Activated CD4-positive, alpha-beta memory T cell treated with anti-CD3 and anti-CD28 coated beads for 36 hours (primary cell): ENCODE results near the gene INTS7. TPM values are rescaled to one million over a fixed set of nuclear protein-coding genes. Genes with fewer than 3 reads are reported as not detected.

Experiments used
- CTCF ChIA-PET: fragments of 350-600 bp; sonication (Branson Sonifier 250); formaldehyde crosslinking; loops from one replicate; lab custom pipeline; 2021; ENCODE audit warnings: antibody characterized with exemption, inconsistent platforms; lab: Charles Lee
- POLR2A ChIA-PET: fragments of 350-600 bp; sonication (Branson Sonifier 250); formaldehyde crosslinking; loops from one replicate; lab custom pipeline; 2021; ENCODE audit warnings: antibody characterized with exemption; lab: Charles Lee
- DNase-seq: peaks from one replicate; pipeline ENCODE4 v3.0.0-alpha.2; 2020
- H3K27ac Mint-ChIP-seq: one replicate; pipeline ENCODE4 v1.8.0; 2021; ENCODE audit warnings: mixed read lengths
- H3K27me3 Mint-ChIP-seq: one replicate; pipeline ENCODE4 v1.8.0; 2021; ENCODE audit warnings: mixed read lengths
- H3K36me3 Mint-ChIP-seq: one replicate; pipeline ENCODE4 v1.8.0; 2021; ENCODE audit warnings: mixed read lengths
- H3K4me1 Mint-ChIP-seq: one replicate; pipeline ENCODE4 v1.8.0; 2021; ENCODE audit warnings: low read depth, mixed read lengths
- H3K4me3 Mint-ChIP-seq: one replicate; pipeline ENCODE4 v1.8.0; 2021; ENCODE audit warnings: mild to moderate bottlenecking, mixed read lengths
- H3K9me3 Mint-ChIP-seq: one replicate; pipeline ENCODE4 v1.8.0; 2021; ENCODE audit warnings: mixed read lengths
- intact Hi-C: fragments of 100-400 bp; cut with micrococcal nuclease; formaldehyde crosslinking; loops from one replicate; pipeline ENCODE4 v1.15.1; 2023
- total RNA-seq, 2 experiments: library from RNA; stranded (reverse); gene quantifications; one replicate each; pipeline ENCODE4 v1.2.3, GENCODE V29; 2021

The INTS7 gene
- total RNA-seq, 2 experiments from 2014 or later: 19.3 to 19.6 TPM

- Mint-ChIP-seq H3K4me3 (no peak overlapping the region), H3K4me1 (peaks cover 4% of the 10 kb centered on the region), H3K27ac (no peak overlapping the region), H3K27me3 (no peaks in the 10 kb centered on the region), H3K36me3 (peaks cover 34% of the 10 kb centered on the region), H3K9me3 (no peaks in the 10 kb centered on the region)
- POLR2A ChIA-PET: no interaction called here
- intact Hi-C loops: loop anchor here (2.0 kb wide), 3 partner anchors 228 to 394 kb away; no protein-coding TSS in a partner anchor
- no peak for DNase-seq
- CTCF ChIA-PET: interaction anchor here (0.7 to 6.4 kb wide), 28 partner anchors 8 to 425 kb away, joined by 3 to 92 read pairs (median 3); partner anchors contain the start of genes DTL and INTS7
These were observed 27.6 kb upstream of the INTS7 start for GRCh38 chr1:212062832-212063438.

GRCh38 chr1:212060632-212061472 lies 25.5 kb upstream of the INTS7 start:
- no peak overlapping the region for H3K4me3 Mint-ChIP-seq
- H3K9me3 Mint-ChIP-seq: peaks cover 17% of the 10 kb centered on the region
- intact Hi-C loops: no loop called here
- no peak overlapping the region for H3K27ac Mint-ChIP-seq
- H3K27me3 Mint-ChIP-seq: no peaks in the 10 kb centered on the region
- H3K36me3 Mint-ChIP-seq: peaks cover 33% of the 10 kb centered on the region
- DNase-seq: no peak
- ChIA-PET CTCF (interaction anchor here (2.2 to 6.4 kb wide), 3 partner anchors 10 to 396 kb away, joined by 8 to 92 read pairs (median 75); no protein-coding TSS in a partner anchor), POLR2A (no interaction called here)
- H3K4me1 Mint-ChIP-seq: peaks cover 4% of the 10 kb centered on the region

GRCh38 chr1:212055333-212055732 lies 20.0 kb upstream of the INTS7 start:
- Mint-ChIP-seq H3K4me3 (no peak overlapping the region), H3K9me3 (peaks cover 22% of the 10 kb centered on the region), H3K27ac (no peak overlapping the region), H3K4me1 (no peaks in the 10 kb centered on the region), H3K27me3 (no peaks in the 10 kb centered on the region), H3K36me3 (peaks cover 69% of the 10 kb centered on the region)
- ChIA-PET CTCF (interaction anchor here (1.0 kb wide), 1 partner anchor 8 kb away, joined by 3 read pairs; no protein-coding TSS in a partner anchor), POLR2A (no interaction called here)
- intact Hi-C loops: no loop called here
- no peak for DNase-seq

GRCh38 chr1:212053993-212054392 lies 18.6 kb upstream of the INTS7 start:
- Mint-ChIP-seq H3K9me3 (peaks cover 22% of the 10 kb centered on the region), H3K4me1 (no peaks in the 10 kb centered on the region), H3K36me3 (peaks cover 79% of the 10 kb centered on the region), H3K27me3 (no peaks in the 10 kb centered on the region), H3K4me3 (no peak overlapping the region), H3K27ac (no peak overlapping the region)
- no peak for DNase-seq
- ChIA-PET CTCF (no interaction called here), POLR2A (no interaction called here)
- intact Hi-C loops: no loop called here

- Mint-ChIP-seq H3K36me3 (peaks cover 59% of the 10 kb centered on the region), H3K27ac (no peak overlapping the region), H3K27me3 (no peaks in the 10 kb centered on the region), H3K4me1 (peaks cover 3% of the 10 kb centered on the region), H3K4me3 (no peak overlapping the region), H3K9me3 (no peaks in the 10 kb centered on the region)
- DNase-seq: no peak
- intact Hi-C loops: no loop called here
- ChIA-PET POLR2A (no interaction called here), CTCF (interaction anchor here (1.3 to 3.0 kb wide), 2 partner anchors 10 to 16 kb away, joined by 7 to 8 read pairs; partner anchors contain the start of genes DTL and INTS7)
These were observed 10.6 kb upstream of the INTS7 start for GRCh38 chr1:212045981-212046380.

- Mint-ChIP-seq H3K4me1 (peaks cover 12% of the 10 kb centered on the region), H3K36me3 (peaks cover 55% of the 10 kb centered on the region), H3K9me3 (no peaks in the 10 kb centered on the region), H3K27ac (no peak overlapping the region), H3K4me3 (no peak overlapping the region), H3K27me3 (no peaks in the 10 kb centered on the region)
- ChIA-PET CTCF (interaction anchor here (1.3 to 2.2 kb wide), 2 partner anchors 9 to 25 kb away, joined by 6 to 7 read pairs; partner anchors contain the start of genes DTL and INTS7), POLR2A (no interaction called here)
- intact Hi-C loops: no loop called here
- DNase-seq: no peak
These were observed 9.5 kb upstream of the INTS7 start for GRCh38 chr1:212044851-212045250.

- Mint-ChIP-seq H3K36me3 (peaks cover 60% of the 10 kb centered on the region), H3K4me3 (no peak overlapping the region), H3K27me3 (no peaks in the 10 kb centered on the region), H3K9me3 (no peaks in the 10 kb centered on the region), H3K4me1 (peaks cover 27% of the 10 kb centered on the region), H3K27ac (no peak overlapping the region)
- POLR2A ChIA-PET: no interaction called here
- intact Hi-C loops: no loop called here
- DNase-seq: no peak
- CTCF ChIA-PET: interaction anchor here (0.7 kb wide), 1 partner anchor 29 kb away, joined by 3 read pairs; no protein-coding TSS in a partner anchor
These were observed 7.1 kb upstream of the INTS7 start for GRCh38 chr1:212042436-212042835.

- intact Hi-C loops: no loop called here
- Mint-ChIP-seq H3K4me3 (no peak overlapping the region), H3K36me3 (peaks cover 57% of the 10 kb centered on the region), H3K9me3 (no peaks in the 10 kb centered on the region), H3K4me1 (peaks cover 33% of the 10 kb centered on the region), H3K27ac (no peak overlapping the region), H3K27me3 (no peaks in the 10 kb centered on the region)
- ChIA-PET POLR2A (no interaction called here), CTCF (interaction anchor here (1.2 to 2.9 kb wide), 3 partner anchors 30 to 415 kb away, joined by 3 to 11 read pairs (median 8); no protein-coding TSS in a partner anchor)
- no peak for DNase-seq
These were observed 5.5 kb upstream of the INTS7 start for GRCh38 chr1:212040629-212041412.

- Mint-ChIP-seq H3K9me3 (no peaks in the 10 kb centered on the region), H3K36me3 (peaks cover 52% of the 10 kb centered on the region), H3K27ac (no peak overlapping the region), H3K27me3 (peaks cover 2% of the 10 kb centered on the region), H3K4me3 (no peak overlapping the region), H3K4me1 (peaks cover 35% of the 10 kb centered on the region)
- ChIA-PET POLR2A (no interaction called here), CTCF (interaction anchor here (2.9 kb wide), 1 partner anchor 416 kb away, joined by 11 read pairs; no protein-coding TSS in a partner anchor)
- no peak for DNase-seq
- intact Hi-C loops: loop anchor here (5.0 to 10.0 kb wide), 10 partner anchors 393 to 975 kb away; partner anchors contain the start of genes ANGEL2, ATF3, FLVCR1 and NENF
These were observed 4.3 kb upstream of the INTS7 start for GRCh38 chr1:212039622-212040021.

- POLR2A ChIA-PET: no interaction called here
- H3K27me3 Mint-ChIP-seq: peaks cover 2% of the 10 kb centered on the region
- DNase-seq: peak; percentile 17
These were observed 2.5 kb upstream of the INTS7 start for GRCh38 chr1:212037900-212038299.

More at GRCh38 chr1:212037900-212038299, 2.5 kb upstream of the INTS7 start:
- peaks cover 45% of the 10 kb centered on the region for H3K4me1 Mint-ChIP-seq
- peak overlapping the region; percentile 28 for H3K27ac Mint-ChIP-seq
- peaks cover 54% of the 10 kb centered on the region for H3K36me3 Mint-ChIP-seq
- H3K4me3 Mint-ChIP-seq: peak overlapping the region; percentile 97
- CTCF ChIA-PET: interaction anchor here (1.0 to 1.4 kb wide), 3 partner anchors 24 to 418 kb away, joined by 3 to 5 read pairs (median 4); no protein-coding TSS in a partner anchor
- no peaks in the 10 kb centered on the region for H3K9me3 Mint-ChIP-seq
- intact Hi-C loops: loop anchor here (5.0 to 10.0 kb wide), 10 partner anchors 394 to 977 kb away; partner anchors contain the start of genes ANGEL2, ATF3, FLVCR1 and NENF
